Fibroblast of pulmonary artery (primary cell): Measurements from ENCODE around the gene VAV2.

ENCODE experiments used
- DNase-seq: peaks from one replicate; pipeline ENCODE4 v3.0.0-alpha.2; 2010; ENCODE audit warnings: low read depth
- H3K4me3 ChIP-seq: replicated peaks from 2 replicates; pipeline ENCODE4 v1.5.1; 2011; ENCODE audit warnings: low read depth, mild to moderate bottlenecking, control low read depth, low read length, moderate library complexity
- TF ChIP-seq, protein P1 (sequence below): IDR thresholded peaks from 2 replicates; pipeline ENCODE4 v1.5.1; 2011; ENCODE audit warnings: mild to moderate bottlenecking, control low read depth, low read length, inconsistent platforms; ENCODE audit errors: missing control alignments

The VAV2 gene

DNA sequence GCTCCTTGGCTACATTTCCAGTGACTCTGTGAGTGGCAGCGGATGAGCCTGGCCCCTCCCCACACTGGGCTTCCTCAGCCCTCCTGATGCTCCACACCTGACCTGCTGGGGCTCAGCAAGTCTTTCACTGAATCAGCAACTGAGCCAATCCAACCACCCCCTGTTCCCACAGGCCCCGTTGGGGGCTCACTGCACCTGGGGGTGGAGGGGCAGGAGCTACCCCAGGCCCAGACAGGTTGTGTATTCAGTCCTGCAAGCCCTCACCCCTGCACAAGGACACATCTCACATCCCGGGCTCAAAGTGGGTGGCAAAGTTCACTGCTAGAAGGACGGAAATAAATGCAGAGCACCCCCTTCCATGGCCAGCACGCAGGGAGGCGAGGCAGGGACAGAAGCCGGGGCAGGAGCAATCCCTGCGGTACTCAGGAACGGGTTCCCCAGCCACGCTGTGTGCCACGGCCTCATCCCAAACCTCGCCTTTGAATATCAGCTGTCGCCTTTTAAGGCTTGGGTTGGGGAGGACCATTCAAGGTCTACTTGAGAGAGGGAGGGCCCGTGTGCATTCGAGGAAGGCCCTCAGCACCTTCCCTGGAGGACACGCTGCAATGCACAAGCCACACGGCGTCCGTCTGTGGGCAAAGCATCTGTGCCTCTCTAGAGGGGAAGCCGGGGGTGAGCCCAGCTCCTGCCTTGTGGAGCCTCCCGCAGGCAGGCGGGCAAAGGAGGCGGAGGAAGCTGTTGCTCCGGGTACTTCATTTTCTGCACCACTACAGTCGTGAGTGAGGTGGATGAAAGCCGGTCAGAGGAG is 179.0 kb downstream of the VAV2 start:
- no peak overlapping the region for H3K4me3 ChIP-seq
- TF ChIP-seq, protein P1, sequence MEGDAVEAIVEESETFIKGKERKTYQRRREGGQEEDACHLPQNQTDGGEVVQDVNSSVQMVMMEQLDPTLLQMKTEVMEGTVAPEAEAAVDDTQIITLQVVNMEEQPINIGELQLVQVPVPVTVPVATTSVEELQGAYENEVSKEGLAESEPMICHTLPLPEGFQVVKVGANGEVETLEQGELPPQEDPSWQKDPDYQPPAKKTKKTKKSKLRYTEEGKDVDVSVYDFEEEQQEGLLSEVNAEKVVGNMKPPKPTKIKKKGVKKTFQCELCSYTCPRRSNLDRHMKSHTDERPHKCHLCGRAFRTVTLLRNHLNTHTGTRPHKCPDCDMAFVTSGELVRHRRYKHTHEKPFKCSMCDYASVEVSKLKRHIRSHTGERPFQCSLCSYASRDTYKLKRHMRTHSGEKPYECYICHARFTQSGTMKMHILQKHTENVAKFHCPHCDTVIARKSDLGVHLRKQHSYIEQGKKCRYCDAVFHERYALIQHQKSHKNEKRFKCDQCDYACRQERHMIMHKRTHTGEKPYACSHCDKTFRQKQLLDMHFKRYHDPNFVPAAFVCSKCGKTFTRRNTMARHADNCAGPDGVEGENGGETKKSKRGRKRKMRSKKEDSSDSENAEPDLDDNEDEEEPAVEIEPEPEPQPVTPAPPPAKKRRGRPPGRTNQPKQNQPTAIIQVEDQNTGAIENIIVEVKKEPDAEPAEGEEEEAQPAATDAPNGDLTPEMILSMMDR, result no peak

DNA sequence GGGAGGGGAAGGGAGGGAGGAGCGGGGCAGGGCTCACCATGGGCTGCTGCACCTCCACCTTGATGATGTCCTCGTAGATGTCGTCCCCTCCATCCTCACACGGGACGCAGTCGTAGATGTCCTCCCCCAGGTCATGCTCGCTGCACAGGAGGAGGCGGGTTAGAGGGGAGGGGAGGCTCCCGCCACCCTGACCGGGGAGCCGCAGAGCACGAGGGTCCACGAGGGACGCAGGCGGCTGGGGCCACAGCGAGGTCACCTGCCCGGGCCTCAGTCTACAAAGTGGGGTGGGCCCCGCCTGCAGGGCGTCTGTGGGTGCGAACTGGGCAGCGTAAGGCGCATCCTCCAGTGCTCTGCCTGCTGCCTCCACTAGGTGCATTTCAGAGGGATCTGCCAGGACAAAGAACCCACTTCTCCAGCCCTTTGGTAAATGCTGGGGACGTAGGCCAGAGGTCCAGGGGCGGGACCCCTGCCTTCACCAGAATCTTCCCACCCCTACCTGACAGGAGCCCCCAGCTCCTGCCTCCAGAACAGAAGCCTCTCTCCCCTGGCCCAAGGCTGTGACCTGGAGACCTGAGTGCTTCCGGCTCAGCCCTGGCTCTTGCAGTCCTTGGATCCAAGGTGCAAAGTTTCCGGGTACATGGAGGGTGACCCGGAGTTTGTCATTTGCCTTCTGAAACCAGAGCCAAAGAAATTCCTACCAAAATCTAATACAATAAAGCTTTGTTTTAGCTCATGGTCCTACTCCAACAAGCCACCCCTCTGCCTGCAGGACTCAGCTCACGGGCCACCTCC is 179.9 kb downstream of the VAV2 start:
- TF ChIP-seq, protein P1, result no peak
- no peak overlapping the region for H3K4me3 ChIP-seq
- no peak for DNase-seq

More for the DNA sequence above, 179.0 kb downstream of the VAV2 start:
- no peak for DNase-seq

DNA sequence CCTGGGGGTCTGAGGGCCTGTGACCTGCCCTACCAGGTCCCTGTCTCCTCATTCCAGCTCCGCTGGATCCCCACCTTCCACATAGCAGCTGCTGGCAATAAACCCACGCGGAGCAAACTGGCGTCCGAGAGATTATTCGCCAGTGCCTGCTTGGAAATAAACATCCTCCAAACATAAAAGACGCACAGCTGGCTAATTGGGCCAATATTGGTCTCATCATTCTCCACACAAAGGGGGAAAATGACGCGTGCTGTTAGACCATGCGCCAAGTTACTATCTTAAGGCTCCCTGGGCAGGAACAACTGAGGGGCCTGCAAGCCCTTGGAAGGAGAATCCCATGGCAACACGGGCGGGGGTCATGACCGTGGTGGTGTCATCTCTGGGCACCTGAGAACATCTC is 180.7 kb downstream of the VAV2 start:
- H3K4me3 ChIP-seq, result no peak overlapping the region
- no peak for DNase-seq
- TF ChIP-seq, protein P1, result no peak

DNA sequence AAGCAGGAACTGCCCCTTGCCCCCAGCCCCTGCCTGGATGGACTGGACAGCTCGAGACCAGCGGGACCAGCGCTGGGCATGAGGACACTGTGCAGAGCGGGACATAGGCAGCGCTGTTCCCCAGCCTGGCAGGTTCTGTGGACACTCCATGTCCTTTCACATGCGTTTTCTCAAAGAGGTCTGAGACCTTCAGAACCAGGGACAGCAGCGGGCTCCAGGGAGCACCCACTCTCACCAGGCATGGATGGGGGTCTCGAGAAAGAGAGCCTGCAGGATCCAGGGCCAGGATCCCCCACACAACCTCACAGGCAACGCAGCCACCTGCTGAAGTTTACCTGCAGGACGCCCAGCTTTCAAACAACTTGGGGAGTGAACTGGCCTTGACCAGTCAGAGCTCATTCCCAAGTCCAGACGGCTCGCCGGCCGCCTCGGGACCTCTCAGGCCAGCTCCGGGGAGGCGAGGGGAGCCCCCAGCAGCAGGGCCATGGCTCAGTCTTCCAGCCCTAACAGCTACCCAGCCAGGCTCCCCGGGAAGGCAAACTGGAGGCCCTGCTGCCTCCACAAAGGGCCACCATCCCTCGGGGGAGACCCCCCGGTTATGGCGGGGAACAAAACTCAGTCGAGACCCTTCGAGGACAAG is 181.4 kb downstream of the VAV2 start:
- TF ChIP-seq, protein P1, result no peak
- H3K4me3 ChIP-seq, result no peak overlapping the region

DNA sequence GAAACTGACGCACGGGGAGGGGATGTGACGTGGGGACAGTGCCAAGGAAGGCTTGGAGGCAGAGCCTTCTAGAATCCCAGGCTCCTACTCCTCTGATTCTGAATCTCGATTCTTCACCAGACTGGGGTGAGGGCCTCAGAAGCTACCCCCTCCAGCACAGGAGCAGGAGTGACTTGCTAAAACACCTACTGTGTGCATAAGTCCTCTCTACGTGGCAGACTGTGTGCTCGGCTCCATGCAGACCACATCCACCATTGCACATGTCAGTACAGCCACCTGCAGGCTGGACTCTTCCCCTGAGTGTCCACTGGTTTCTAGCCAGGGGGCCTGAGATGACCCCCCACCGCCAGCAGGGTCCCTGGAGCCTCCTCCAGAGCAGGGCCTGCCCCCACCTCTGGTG is 182.8 kb downstream of the VAV2 start:
- no peak for DNase-seq
- TF ChIP-seq, protein P1, result no peak
- H3K4me3 ChIP-seq, result no peak overlapping the region

More for the DNA sequence above, 181.4 kb downstream of the VAV2 start:
- DNase-seq, result no peak

DNA sequence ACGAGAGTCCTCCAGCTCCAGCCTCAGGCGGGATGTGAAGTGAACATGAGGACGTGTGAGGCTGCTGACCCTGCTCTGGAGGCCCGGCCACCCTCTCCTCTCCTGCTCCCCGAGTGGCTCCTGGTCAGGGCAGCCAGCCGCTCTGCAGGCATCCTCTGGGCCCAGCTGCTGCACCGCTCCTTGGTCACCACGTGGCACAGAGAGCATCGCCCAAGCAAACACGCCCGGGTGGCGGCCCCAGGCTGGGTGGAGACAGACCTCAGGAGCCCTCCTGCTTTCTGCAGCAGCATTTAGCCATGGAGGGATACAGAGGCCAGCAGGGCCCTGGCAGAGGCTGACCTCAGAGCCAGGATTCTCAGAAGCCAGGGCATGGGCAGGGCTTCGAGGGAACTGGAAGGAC is 184.3 kb downstream of the VAV2 start:
- no peak for DNase-seq
- H3K4me3 ChIP-seq, result no peak overlapping the region
- TF ChIP-seq, protein P1, result no peak
